Transverse colon (tissue), 4 donors: ENCODE data around the gene PHRF1. TPM values are rescaled to one million over a fixed set of nuclear protein-coding genes. Genes with fewer than 3 reads are reported as not detected.

Experiments
- DNase-seq: peaks from one replicate; pipeline ENCODE4 v3.0.0-alpha.2; 2019
- H3K27ac ChIP-seq, 4 donors: fragments of 200-600 bp; sonication (generic); 2 replicates each; pipeline ENCODE4 v1.5.1; 2016 to 2018; ENCODE audit warnings: inconsistent platforms in 4 of 4
- H3K27me3 ChIP-seq: fragments of 200-600 bp; sonication (generic); 2 replicates; pipeline ENCODE4 v1.5.1; 2017; ENCODE audit warnings: inconsistent platforms
- H3K36me3 ChIP-seq, 4 donors: fragments of 200-600 bp; sonication (generic); 2 replicates each; pipeline ENCODE4 v1.5.1; 2017 to 2019; ENCODE audit warnings: inconsistent platforms in 4 of 4
- H3K4me1 ChIP-seq, 4 donors: fragments of 200-600 bp; sonication (generic); 2 replicates each; pipeline ENCODE4 v1.5.1; 2017 to 2020; ENCODE audit warnings: inconsistent platforms in 4 of 4
- H3K4me3 ChIP-seq, 4 donors: fragments of 200-600 bp; sonication (generic); 1 replicate in 1 of 4; 2 replicates in 3 of 4; pipeline versions ENCODE4 v1.5.1 to v1.6.1; 2017 to 2019; ENCODE audit warnings: inconsistent platforms in 4 of 4
- H3K9me3 ChIP-seq, 2 donors: fragments of 200-600 bp; sonication (generic); 2 replicates each; pipeline ENCODE4 v1.5.1; 2017 to 2019; ENCODE audit warnings: inconsistent platforms in 2 of 2
- EP300 ChIP-seq: sonication (generic); formaldehyde crosslinking; IDR thresholded peaks from one replicate; pipeline ENCODE4 v1.6.1; 2017; ENCODE audit warnings: antibody characterized with exemption, low read depth
- POLR2A ChIP-seq: fragments of 450-650 bp; IDR thresholded peaks from one replicate; pipeline ENCODE4 v1.6.1; 2016; ENCODE audit warnings: antibody characterized with exemption, mild to moderate bottlenecking, moderate library complexity
- POLR2AphosphoS5 ChIP-seq, 3 donors: sonication (generic); formaldehyde crosslinking; IDR thresholded peaks; one replicate each; pipeline ENCODE4 v1.6.1; 2016; ENCODE audit warnings: antibody characterized with exemption in 3 of 3
- WGBS, 2 donors: methylation state at CpG; one replicate each; pipeline ENCODE4 v1.1.5; 2018; ENCODE audit warnings: low coverage in 1 of 2; 5-methylcytosine and 5-hydroxymethylcytosine counted together
- in situ Hi-C, 4 donors: fragments of 200-750 bp; cut with MboI; loops; one replicate each; pipeline versions ENCODE4 v1.15.0 to v1.15.1; 2017; ENCODE audit warnings: low sequenced_read_pairs in 3 of 4, low pct_ligation_motif_present in 1 of 4, low pct_unique_long_range_greater_than_20kb in 1 of 4
- intact Hi-C: fragments of 100-400 bp; cut with DNase I; formaldehyde crosslinking; loops from one replicate; pipeline ENCODE4 v1.15.1; 2023; ENCODE audit warnings: low total_unique reads
- total RNA-seq, 4 donors: library from RNA; depleted of rRNA; stranded (reverse); fragments of >200 nt; gene quantifications; one replicate each; pipeline ENCODE4 v1.1.0, GENCODE V29; 2016
- TF ChIP-seq, protein P1 (sequence below), 5 experiments: fragments of 200-600 bp in 3 of 5; fragments of 450-650 bp in 2 of 5; sonication (generic) in 3 of 5; IDR thresholded peaks; 1 replicate in 2 of 5; 2 replicates in 3 of 5; pipeline ENCODE4 v1.5.1; 2016 to 2017; ENCODE audit warnings: antibody characterized with exemption in 5 of 5, inconsistent platforms in 3 of 5, mild to moderate bottlenecking in 2 of 5, moderate library complexity in 1 of 5

The PHRF1 gene
- total RNA-seq, 4 donors from 2014 or later = 28.4 to 60.6 (median 43.2) TPM

DNA sequence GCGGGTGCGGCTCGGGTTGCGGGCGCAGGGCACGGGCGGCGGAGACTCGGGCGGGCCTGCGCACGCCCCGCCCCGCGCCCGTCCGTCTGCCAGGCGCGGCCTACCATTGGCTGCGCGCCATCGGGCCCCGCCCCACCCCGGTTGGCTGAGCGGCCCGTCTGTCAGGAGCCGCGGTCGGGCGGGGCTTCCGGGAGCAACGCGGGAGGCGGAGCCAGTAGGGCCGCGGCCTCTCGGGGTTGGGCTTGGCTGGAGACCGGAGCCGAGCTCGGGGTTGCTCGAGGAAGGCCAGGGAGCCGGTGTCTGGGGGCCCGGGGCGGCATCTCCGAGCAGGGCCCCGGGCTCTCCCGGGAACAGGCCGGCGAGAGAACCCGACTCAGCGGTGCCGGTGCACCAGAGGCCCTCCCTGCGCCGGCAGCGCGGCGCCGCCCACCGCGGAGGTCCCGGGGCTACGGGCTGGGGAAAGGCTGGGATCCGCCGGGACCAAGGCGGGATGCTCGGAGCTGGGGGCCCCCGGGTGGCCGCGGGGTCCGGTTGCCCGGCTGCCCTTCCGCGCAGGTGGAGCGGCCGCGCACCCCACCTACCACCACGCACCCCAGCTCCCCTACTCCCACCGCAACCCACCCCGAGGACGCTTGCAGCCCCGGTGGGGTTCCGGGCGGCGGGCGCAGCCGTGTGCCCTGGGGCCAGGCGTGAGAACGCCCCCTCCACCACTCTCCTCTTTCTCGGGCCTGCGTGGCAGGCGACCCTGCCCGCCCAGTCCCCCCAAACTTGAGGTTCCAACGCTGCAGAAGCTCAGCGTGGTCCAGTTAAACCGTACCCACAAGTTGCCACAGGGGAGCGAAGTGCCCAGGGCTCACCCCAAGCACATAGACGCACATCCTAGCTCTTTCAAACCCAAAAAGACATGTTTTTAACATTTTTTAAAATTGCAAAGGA, 40.5 kb upstream of the PHRF1 start, which contains the start of gene HRAS:
HRAS (minus strand) TSS at position 58 of the 936 bp plus-strand sequence.
- peak within 1 kb of the TSS; percentile 58 to 96 (median 89) for H3K4me3 ChIP-seq
- no peaks in the 10 kb centered on the region for H3K36me3 ChIP-seq
- peak within 1 kb of the TSS; percentile 87 to 95 (median 92) for H3K27ac ChIP-seq
- peaks cover 11 to 37% (median 35%) of the 10 kb centered on the region in 4 donors for H3K4me1 ChIP-seq
- peaks cover 2% of the 10 kb centered on the region for H3K27me3 ChIP-seq
- no peaks in the 10 kb centered on the region for H3K9me3 ChIP-seq
- DNase-seq = peak; percentile 97
- TF ChIP-seq, protein P1, sequence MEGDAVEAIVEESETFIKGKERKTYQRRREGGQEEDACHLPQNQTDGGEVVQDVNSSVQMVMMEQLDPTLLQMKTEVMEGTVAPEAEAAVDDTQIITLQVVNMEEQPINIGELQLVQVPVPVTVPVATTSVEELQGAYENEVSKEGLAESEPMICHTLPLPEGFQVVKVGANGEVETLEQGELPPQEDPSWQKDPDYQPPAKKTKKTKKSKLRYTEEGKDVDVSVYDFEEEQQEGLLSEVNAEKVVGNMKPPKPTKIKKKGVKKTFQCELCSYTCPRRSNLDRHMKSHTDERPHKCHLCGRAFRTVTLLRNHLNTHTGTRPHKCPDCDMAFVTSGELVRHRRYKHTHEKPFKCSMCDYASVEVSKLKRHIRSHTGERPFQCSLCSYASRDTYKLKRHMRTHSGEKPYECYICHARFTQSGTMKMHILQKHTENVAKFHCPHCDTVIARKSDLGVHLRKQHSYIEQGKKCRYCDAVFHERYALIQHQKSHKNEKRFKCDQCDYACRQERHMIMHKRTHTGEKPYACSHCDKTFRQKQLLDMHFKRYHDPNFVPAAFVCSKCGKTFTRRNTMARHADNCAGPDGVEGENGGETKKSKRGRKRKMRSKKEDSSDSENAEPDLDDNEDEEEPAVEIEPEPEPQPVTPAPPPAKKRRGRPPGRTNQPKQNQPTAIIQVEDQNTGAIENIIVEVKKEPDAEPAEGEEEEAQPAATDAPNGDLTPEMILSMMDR (IDR thresholded peaks at IDR 0.05) = no peak
- peak; percentile 86 to 91 (median 89) for TF ChIP-seq POLR2AphosphoS5 (IDR thresholded peaks at IDR 0.05)
- no peak for TF ChIP-seq EP300
- peak; percentile 79 for TF ChIP-seq POLR2A
- in situ Hi-C loops = no loop called here
- WGBS, 2 donors = 4% methylated on average over 24 of the region's 97 CpGs; no CpG with 5 or more reads in 1 of the 2 donors
- intact Hi-C loops = no loop called here

- Histone ChIP-seq H3K36me3 (no peaks in the 10 kb centered on the region), H3K27ac (peak within 1 kb of the TSS; percentile 87 to 95 (median 92)), H3K27me3 (peaks cover 2% of the 10 kb centered on the region), H3K4me1 (peaks cover 11 to 37% (median 35%) of the 10 kb centered on the region in 4 donors), H3K4me3 (peak within 1 kb of the TSS; percentile 4 to 95 (median 50)), H3K9me3 (no peaks in the 10 kb centered on the region)
- intact Hi-C loops = no loop called here
- DNase-seq = peak; percentile 93
- in situ Hi-C loops = no loop called here
- 0 to 2% methylated on average over 19 to 21 of the region's 93 CpGs for WGBS, 2 donors
- TF ChIP-seq, protein P1 (IDR thresholded peaks at IDR 0.05) = peak in 1 of 5 experiments; percentile 7
- peak; percentile 39 for TF ChIP-seq POLR2A
- peak; percentile 25 to 71 (median 59) for TF ChIP-seq POLR2AphosphoS5 (IDR thresholded peaks at IDR 0.05)
- no peak for TF ChIP-seq EP300
These were observed 39.2 kb upstream of the PHRF1 start, which contains the start of gene LRRC56 for GRCh38 chr11:536841-537621. TSS of gene LRRC56 (plus strand) at chr11:537527. CDS start at chr11:540685, 3,158 bp downstream.

GRCh38 chr11:537622-538430, 38.4 kb upstream of the PHRF1 start:
- peak overlapping the region in 3 of 4 donors; percentile 18 to 95 (median 83) for H3K4me3 ChIP-seq

More at GRCh38 chr11:537622-538430, 38.4 kb upstream of the PHRF1 start:
- Histone ChIP-seq H3K36me3 (no peaks in the 10 kb centered on the region), H3K27me3 (peaks cover 2% of the 10 kb centered on the region), H3K27ac (peak overlapping the region; percentile 87 to 95 (median 92)), H3K9me3 (no peaks in the 10 kb centered on the region), H3K4me1 (peaks cover 11 to 37% (median 35%) of the 10 kb centered on the region in 4 donors)
- WGBS, 2 donors = 65% methylated on average over 10 of the region's 19 CpGs; no CpG with 5 or more reads in 1 of the 2 donors
- TF ChIP-seq POLR2A (no peak), POLR2AphosphoS5 (IDR thresholded peaks at IDR 0.05) (no peak), EP300 (no peak)
- TF ChIP-seq, protein P1 (IDR thresholded peaks at IDR 0.05) = no peak
- intact Hi-C loops (no loop called here), in situ Hi-C loops (no loop called here)
- DNase-seq = no peak
